CD4-positive, alpha-beta T cell treated with Interleukin-15 for 1 hour (primary cell): ENCODE data around the gene CCDC33.

ENCODE experiments used
- DNase-seq: peaks from one replicate; pipeline ENCODE4 v3.0.0-alpha.2; 2020

CCDC33 gene

GRCh38 chr15:74233373-74233772, 2.8 kb upstream of the CCDC33 start:
- DNase-seq = no peak

GRCh38 chr15:74233851-74234597, 2.1 kb upstream of the CCDC33 start:
- DNase-seq = no peak

GRCh38 chr15:74234598-74234875, 1.6 kb upstream of the CCDC33 start:
- no peak for DNase-seq

GRCh38 chr15:74239051-74239705, 3.1 kb downstream of the CCDC33 start:
- DNase-seq = no peak

- no peak for DNase-seq
Measured at GRCh38 chr15:74240002-74240568, 4.0 kb downstream of the CCDC33 start.

- no peak for DNase-seq
Measured at GRCh38 chr15:74240897-74241614, 4.9 kb downstream of the CCDC33 start.

GRCh38 chr15:74242441-74243185, 6.5 kb downstream of the CCDC33 start:
- no peak for DNase-seq

GRCh38 chr15:74243431-74243830, 7.3 kb downstream of the CCDC33 start:
- DNase-seq = no peak

GRCh38 chr15:74244822-74245341, 8.8 kb downstream of the CCDC33 start:
- no peak for DNase-seq

- no peak for DNase-seq
Measured at GRCh38 chr15:74245342-74245931, 9.3 kb downstream of the CCDC33 start.

GRCh38 chr15:74250266-74250665, 14.1 kb downstream of the CCDC33 start:
- no peak for DNase-seq

GRCh38 chr15:74251131-74251811, 15.1 kb downstream of the CCDC33 start:
- no peak for DNase-seq

- no peak for DNase-seq
Measured at GRCh38 chr15:74252291-74252690, 16.2 kb downstream of the CCDC33 start.

- DNase-seq = no peak
Measured at GRCh38 chr15:74252721-74253120, 16.6 kb downstream of the CCDC33 start.

- no peak for DNase-seq
Measured at GRCh38 chr15:74253211-74253921, 17.2 kb downstream of the CCDC33 start.

GRCh38 chr15:74257105-74257504, 21.0 kb downstream of the CCDC33 start:
- DNase-seq = no peak

- no peak for DNase-seq
Measured at GRCh38 chr15:74257623-74258022, 21.5 kb downstream of the CCDC33 start.

- no peak for DNase-seq
Measured at GRCh38 chr15:74258456-74259291, 22.5 kb downstream of the CCDC33 start.

GRCh38 chr15:74259292-74259648, 23.1 kb downstream of the CCDC33 start:
- DNase-seq = no peak
